Measurements from ENCODE around the gene RPH3AL. TPM values are rescaled to one million over a fixed set of nuclear protein-coding genes. Genes with fewer than 3 reads are reported as not detected.

The RPH3AL gene
- total and polyA plus RNA-seq, 2 of the 8 experiments (the other 6 are each of a cell fraction or from before 2014, with no cell fraction given): 5.6 to 5.8 TPM

DNA sequence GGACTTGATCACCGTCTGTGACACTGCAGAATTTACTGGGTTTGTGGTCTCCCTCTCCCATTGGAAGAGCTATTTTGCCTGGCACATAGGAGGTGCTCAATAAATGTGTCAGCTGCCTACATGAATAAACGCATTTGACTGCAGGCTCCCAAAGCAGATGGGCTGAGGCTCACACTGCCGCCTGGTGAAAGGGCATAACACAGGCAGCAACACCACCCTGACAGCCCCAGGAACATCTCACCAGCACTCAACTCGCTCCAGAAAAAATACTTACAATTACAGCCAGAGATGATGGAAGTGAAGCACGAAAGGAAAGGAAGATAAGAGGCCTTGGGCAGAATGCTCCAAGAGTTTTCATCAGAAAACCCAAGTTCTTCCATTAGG, 73.9 kb downstream of the RPH3AL start:
- no peak overlapping the region for H2AFZ ChIP-seq (ENCODE audit: low read length)
- no peak overlapping the region for H4K8ac ChIP-seq (ENCODE audit: extremely low read depth, insufficient read depth, low read length)
- no peak overlapping the region for H4K91ac ChIP-seq (replicated peaks; ENCODE audit: insufficient read length, low read length)
- no peak overlapping the region for H2BK5ac ChIP-seq (ENCODE audit: low read depth, low read length)
- H3K4me3 ChIP-seq (ENCODE audit: extremely low read depth in 1 of 4, insufficient read depth in 2 of 4, low read depth in 3 of 4, low read length in 4 of 4): no peak overlapping the region
- CTCF ChIA-PET (ENCODE audit: partially characterized antibody): interaction anchor here (1.7 to 2.1 kb wide), 2 partner anchors 19 to 31 kb away, joined by 4 to 6 read pairs; no protein-coding TSS in a partner anchor
- no peak overlapping the region for H2BK20ac ChIP-seq (ENCODE audit: low read length)
- H2BK120ac ChIP-seq (replicated peaks; ENCODE audit: low read depth, low read length): no peak overlapping the region
- H3K4me1 ChIP-seq (replicated peaks in 1 of 4; ENCODE audit: control insufficient read depth in 3 of 4, insufficient read depth in 4 of 4, low read length in 3 of 4): 0 out of 7 replicates have a peak, but pooled peaks cover 0 to 2% (median 0%) of the 10 kb centered on the region in 4 experiments
- H4K20me1 ChIP-seq (replicated peaks in 1 of 2; ENCODE audit: control insufficient read depth in 1 of 2, insufficient read depth in 2 of 2, low read length in 2 of 2): no peaks in the 10 kb centered on the region
- H3K79me2 ChIP-seq (ENCODE audit: control insufficient read depth in 1 of 2, insufficient read depth in 2 of 2, low read length in 2 of 2): no peaks in the 10 kb centered on the region
- FAIRE-seq: no peak
- no peak for TF ChIP-seq SIRT6 (IDR thresholded peaks at IDR 0.05; ENCODE audit: low read length)
- TF ChIP-seq EZH2 (IDR thresholded peaks at IDR 0.05; ENCODE audit: low read depth, low read length, severe bottlenecking): no peak
- no peak for TF ChIP-seq CHD2 (IDR thresholded peaks at IDR 0.05; ENCODE audit: low read length)
- TF ChIP-seq SIN3A (conservative IDR thresholded peaks at IDR 0.05 in 1 of 2, IDR thresholded peaks at IDR 0.05 in 1 of 2; ENCODE audit: low read depth in 1 of 2, low read length in 2 of 2): no peak
- no peak for TF ChIP-seq RBBP5 (IDR thresholded peaks at IDR 0.05; ENCODE audit: borderline replicate concordance, low read depth, low read length)
- no peak for TF ChIP-seq JUN (IDR thresholded peaks at IDR 0.05; ENCODE audit: low read depth, low read length)
- TF ChIP-seq ASH2L (IDR thresholded peaks at IDR 0.05; ENCODE audit: low read length): no peak
- TF ChIP-seq POLR2A (IDR thresholded peaks at IDR 0.05; ENCODE audit: control extremely low read depth in 1 of 2, low read depth in 2 of 2, low read length in 2 of 2): no peak
- TF ChIP-seq POLR2AphosphoS5 (IDR thresholded peaks at IDR 0.05; ENCODE audit: low read depth, low read length): no peak
- no peak overlapping the region for H3K18ac ChIP-seq (ENCODE audit: extremely low read depth, low read length)
- H3K79me1 ChIP-seq (ENCODE audit: low read depth, low read length): no peaks in the 10 kb centered on the region
- no peaks in the 10 kb centered on the region for H3K9me3 ChIP-seq (ENCODE audit: insufficient read depth in 2 of 2, low read depth in 1 of 2, low read length in 1 of 2)
- no peak overlapping the region for H3K23ac ChIP-seq (ENCODE audit: insufficient read length)
- H3K27me3 ChIP-seq (replicated peaks in 1 of 4; ENCODE audit: control insufficient read depth in 3 of 4, extremely low read depth in 1 of 4, insufficient read depth in 3 of 4, low read length in 3 of 4): no peaks in the 10 kb centered on the region
- no peak overlapping the region for H3K14ac ChIP-seq (ENCODE audit: insufficient read length)
- H3K56ac ChIP-seq (replicated peaks; ENCODE audit: insufficient read length, low read depth, low read length): no peak overlapping the region
- WGBS, 2 experiments (ENCODE audit: extremely low coverage in 1 of 2, insufficient coverage in 1 of 2, insufficient read length in 1 of 2, insufficient replicate concordance in 2 of 2, low coverage in 1 of 2, low lambda C conversion rate in 2 of 2, missing lambda C conversion rate in 1 of 2): 80% methylated on average over 5 of the region's 5 CpGs; no CpG with 5 or more reads in 1 of the 2 experiments
- H3K9ac ChIP-seq (replicated peaks in 1 of 4; ENCODE audit: extremely low read depth in 1 of 4, low read depth in 3 of 4, low read length in 3 of 4): no peak overlapping the region
- H2BK12ac ChIP-seq (ENCODE audit: low read depth, low read length): no peak overlapping the region
- no peak for DNase-seq (ENCODE audit: low read depth in 1 of 2, low spot score in 2 of 2)
- no peaks in the 10 kb centered on the region for H3K23me2 ChIP-seq (ENCODE audit: low read depth, low read length)
- POLR2A ChIA-PET (ENCODE audit: partially characterized antibody): no interaction called here
- H3K4me2 ChIP-seq (ENCODE audit: insufficient read depth in 1 of 2, low read depth in 2 of 2, low read length in 2 of 2): no peak overlapping the region
- H3K4ac ChIP-seq (replicated peaks; ENCODE audit: insufficient read length, low read depth, low read length): no peak overlapping the region
- no peak overlapping the region for H2AK5ac ChIP-seq (ENCODE audit: low read depth, low read length)
- no peak overlapping the region for H3K27ac ChIP-seq (ENCODE audit: low read depth, low read length)
- no peaks in the 10 kb centered on the region for H3K36me3 ChIP-seq (ENCODE audit: control insufficient read depth in 2 of 4, insufficient read depth in 4 of 4, low read length in 3 of 4)
- H4K5ac ChIP-seq (ENCODE audit: insufficient read length, low read depth, low read length): no peak overlapping the region
- H2BK15ac ChIP-seq (ENCODE audit: low read length): no peak overlapping the region

Data from H1 (cell line).